Right lobe of liver (tissue), 6 donors: ENCODE results near the gene TPM3. TPM values are rescaled to one million over a fixed set of nuclear protein-coding genes. Genes with fewer than 3 reads are reported as not detected.
"Not testable (repeated sequence)": the region's sequence is repeated elsewhere in the genome, so short reads cannot be mapped to it uniquely, and the experiment has no call there.

Experiments
- ATAC-seq, 4 donors: fragments of 200-7000 bp; cut with Tn5 transposase; one replicate each; pipeline ENCODE4 v1.9.1; 2020; ENCODE audit warnings: mild to moderate bottlenecking in 4 of 4, moderate library complexity in 4 of 4
- DNase-seq, 3 donors: peaks; one replicate each; pipeline ENCODE4 v3.0.0-alpha.2; 2020
- H3K27ac ChIP-seq, 3 donors: fragments of 200-600 bp; one replicate each; pipeline ENCODE4 v1.8.0; 2022
- H3K27me3 ChIP-seq, 2 donors: fragments of 200-600 bp; one replicate each; pipeline ENCODE4 v1.8.0; 2022
- H3K36me3 ChIP-seq, 4 donors: fragments of 200-600 bp; sonication (generic) in 1 of 4; one replicate each; pipeline versions ENCODE4 v1.5.1 to v1.8.0; 2017 to 2022; ENCODE audit warnings: control low read depth in 1 of 4
- H3K4me1 ChIP-seq, 4 donors: fragments of 200-600 bp; sonication (generic) in 1 of 4; one replicate each; pipeline versions ENCODE4 v1.5.1 to v1.8.0; 2017 to 2022; ENCODE audit warnings: control low read depth in 1 of 4
- H3K4me3 ChIP-seq, 3 donors: fragments of 200-600 bp; one replicate each; pipeline ENCODE4 v1.8.0; 2022
- H3K9me3 ChIP-seq, 4 donors: fragments of 200-600 bp; sonication (generic) in 1 of 4; one replicate each; pipeline versions ENCODE4 v1.5.1 to v1.8.0; 2017 to 2022; ENCODE audit warnings: control low read depth in 1 of 4
- POLR2A ChIP-seq: fragments of 450-650 bp; IDR thresholded peaks from one replicate; pipeline ENCODE4 v1.6.1; 2017; ENCODE audit warnings: antibody characterized with exemption, mild to moderate bottlenecking
- WGBS: methylation state at CpG from one replicate; pipeline ENCODE4 v1.1.6; 2018; ENCODE audit warnings: low coverage, low lambda C conversion rate; ENCODE audit not compliant: insufficient coverage; ENCODE audit errors: missing lambda C conversion rate; 5-methylcytosine and 5-hydroxymethylcytosine counted together
- intact Hi-C, 2 donors: fragments of 100-400 bp; cut with DNase I; formaldehyde crosslinking; loops; one replicate each; pipeline versions ENCODE4 v1.11.2 to v1.14.1; 2022
- total RNA-seq, 6 experiments: library from RNA; depleted of rRNA in 2 of 6; stranded (reverse); fragments of >200 nt in 2 of 6; fragmentation: NEBNext Ultra II Directional in 3 of 6; extraction: Animal tissue kit (Norgen Biotek cat#: 25700) in 3 of 6; gene quantifications; one replicate each; pipeline versions ENCODE4 v1.1.0 to v1.2.4, GENCODE V29; 2016 to 2023
- TF ChIP-seq, protein P1 (sequence below), 4 donors: fragments of 200-600 bp in 3 of 4; fragments of 450-650 bp in 1 of 4; IDR thresholded peaks; one replicate each; pipeline versions ENCODE4 v1.5.1 to v1.8.0; 2016 to 2022; ENCODE audit warnings: antibody characterized with exemption in 4 of 4, mild to moderate bottlenecking in 2 of 4
- donor health status: DM: no; HTN: yes; CAD: no.
- donor health status: DM: no; HTN: no; CAD: no.
- donor health status: DM: no; HTN: no; CAD: no.
- donor health status: DM: no; HTN: yes; CAD: no.
- donor health status: DM: no; HTN: yes; CAD: no.

The TPM3 gene
- total RNA-seq, 6 experiments from 2014 or later: 76.3 to 189 (median 120) TPM

- ATAC-seq (no peak), DNase-seq (no peak)
- H3K36me3 ChIP-seq: peaks cover 0 to 51% (median 33%) of the 10 kb centered on the region in 4 donors
- TF ChIP-seq POLR2A: no peak
- TF ChIP-seq, protein P1, sequence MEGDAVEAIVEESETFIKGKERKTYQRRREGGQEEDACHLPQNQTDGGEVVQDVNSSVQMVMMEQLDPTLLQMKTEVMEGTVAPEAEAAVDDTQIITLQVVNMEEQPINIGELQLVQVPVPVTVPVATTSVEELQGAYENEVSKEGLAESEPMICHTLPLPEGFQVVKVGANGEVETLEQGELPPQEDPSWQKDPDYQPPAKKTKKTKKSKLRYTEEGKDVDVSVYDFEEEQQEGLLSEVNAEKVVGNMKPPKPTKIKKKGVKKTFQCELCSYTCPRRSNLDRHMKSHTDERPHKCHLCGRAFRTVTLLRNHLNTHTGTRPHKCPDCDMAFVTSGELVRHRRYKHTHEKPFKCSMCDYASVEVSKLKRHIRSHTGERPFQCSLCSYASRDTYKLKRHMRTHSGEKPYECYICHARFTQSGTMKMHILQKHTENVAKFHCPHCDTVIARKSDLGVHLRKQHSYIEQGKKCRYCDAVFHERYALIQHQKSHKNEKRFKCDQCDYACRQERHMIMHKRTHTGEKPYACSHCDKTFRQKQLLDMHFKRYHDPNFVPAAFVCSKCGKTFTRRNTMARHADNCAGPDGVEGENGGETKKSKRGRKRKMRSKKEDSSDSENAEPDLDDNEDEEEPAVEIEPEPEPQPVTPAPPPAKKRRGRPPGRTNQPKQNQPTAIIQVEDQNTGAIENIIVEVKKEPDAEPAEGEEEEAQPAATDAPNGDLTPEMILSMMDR (IDR thresholded peaks at IDR 0.05): no peak
- no peak within 1 kb of the TSS for H3K4me3 ChIP-seq
- no peaks in the 10 kb centered on the region for H3K27me3 ChIP-seq
- H3K9me3 ChIP-seq: no peaks in the 10 kb centered on the region
- 67% methylated on average over 1 of the region's 1 CpG for WGBS
- H3K4me1 ChIP-seq: no peaks in the 10 kb centered on the region
- H3K27ac ChIP-seq: no peak within 1 kb of the TSS
- intact Hi-C loops: loop anchor here in 1 of 2 donors (10.0 kb wide), 1 partner anchor 59 kb away; no protein-coding TSS in a partner anchor
Measured at GRCh38 chr1:154206196-154206595, 14.3 kb upstream of the TPM3 start, which contains the start of gene CFAP141. CFAP141 (minus strand) TSS chr1:154206333; CDS start chr1:154206307, 26 bp downstream.

GRCh38 chr1:154205778-154206177, 13.9 kb upstream of the TPM3 start:
- not testable (repeated sequence) for H3K4me1 ChIP-seq
- H3K36me3 ChIP-seq: peaks cover 0 to 47% (median 30%) of the 10 kb centered on the region in 4 donors

DNA sequence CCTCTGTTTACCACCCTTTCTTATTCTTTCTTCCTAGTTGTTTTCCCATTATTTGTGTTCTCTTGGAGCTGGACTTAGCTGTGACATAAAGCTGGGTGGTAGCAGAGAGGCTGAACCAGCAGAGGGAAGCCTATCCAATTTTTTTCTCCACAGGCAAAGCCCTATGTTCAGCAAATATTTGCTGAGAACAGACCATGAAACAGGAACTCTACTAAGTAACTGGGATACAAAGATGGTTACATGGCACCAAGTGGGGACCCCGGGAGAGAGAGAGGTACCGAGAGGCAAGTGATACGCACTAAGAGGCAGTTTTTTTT, 7.6 kb upstream of the TPM3 start:
- peak; percentile 65 to 71 (median 70) for ATAC-seq
- TF ChIP-seq POLR2A: no peak
- TF ChIP-seq, protein P1 (IDR thresholded peaks at IDR 0.05): no peak
- WGBS: 50% methylated on average over 2 of the region's 3 CpGs
- Histone ChIP-seq H3K27me3 (no peaks in the 10 kb centered on the region), H3K4me3 (no peak overlapping the region), H3K4me1 (peaks cover 0 to 8% (median 2%) of the 10 kb centered on the region in 4 donors), H3K36me3 (no peaks in the 10 kb centered on the region), H3K9me3 (no peaks in the 10 kb centered on the region), H3K27ac (peak overlapping the region in 1 of 3 donors; percentile 8)
- intact Hi-C loops: no loop called here
- DNase-seq: no peak

More at GRCh38 chr1:154205778-154206177, 13.9 kb upstream of the TPM3 start:
- not testable (repeated sequence) for H3K4me3 ChIP-seq, H3K27me3 ChIP-seq, DNase-seq, H3K9me3 ChIP-seq, H3K27ac ChIP-seq, ATAC-seq
- 93% methylated on average over 10 of the region's 11 CpGs for WGBS
- intact Hi-C loops: loop anchor here in 1 of 2 donors (10.0 kb wide), 1 partner anchor 59 kb away; no protein-coding TSS in a partner anchor

DNA sequence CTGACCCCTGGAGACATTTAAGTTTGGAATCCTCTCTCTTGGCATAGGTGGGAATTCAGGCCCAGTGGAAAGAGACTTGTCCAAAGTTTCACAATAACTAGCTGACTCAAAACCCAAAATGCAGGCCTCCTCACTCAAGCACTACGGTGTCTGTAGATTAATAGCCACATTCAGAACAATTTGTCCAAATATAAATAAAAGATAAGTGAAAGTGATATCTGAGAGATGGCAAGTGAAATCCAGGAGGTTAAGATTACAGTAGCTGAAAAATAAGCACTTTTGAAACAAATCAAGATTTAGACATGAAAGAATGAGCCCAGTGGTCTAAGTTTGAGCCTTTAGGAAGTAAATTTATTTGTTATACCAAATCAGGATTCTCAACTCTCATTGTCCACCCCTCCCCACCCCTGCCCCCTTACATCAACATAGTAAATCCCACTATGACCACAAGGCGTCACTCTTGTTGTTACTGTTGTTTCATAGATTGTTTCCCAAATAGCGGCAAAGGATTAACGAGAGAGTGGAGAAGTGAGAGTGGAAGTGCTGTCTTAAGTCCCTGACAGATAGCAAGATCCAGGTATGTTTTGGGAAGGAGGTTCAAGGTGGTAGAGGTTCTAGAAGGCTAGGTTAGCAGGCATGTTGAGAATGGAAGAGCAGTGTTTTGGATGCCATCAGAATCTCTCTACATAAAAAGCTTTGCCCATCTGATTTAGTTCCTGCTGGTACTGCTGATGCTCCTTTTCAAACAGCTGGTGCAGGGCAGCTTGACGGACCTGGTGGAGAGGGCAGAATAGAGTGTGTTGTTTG, 7.1 kb upstream of the TPM3 start:
- Histone ChIP-seq H3K9me3 (no peaks in the 10 kb centered on the region), H3K27me3 (no peaks in the 10 kb centered on the region), H3K4me1 (peaks cover 0 to 8% (median 2%) of the 10 kb centered on the region in 4 donors), H3K36me3 (no peaks in the 10 kb centered on the region), H3K4me3 (no peak overlapping the region), H3K27ac (peak overlapping the region in 1 of 3 donors; percentile 8)
- no peak for DNase-seq
- ATAC-seq: peak; percentile 86 to 94 (median 88)
- intact Hi-C loops: no loop called here
- TF ChIP-seq POLR2A: no peak
- TF ChIP-seq, protein P1 (IDR thresholded peaks at IDR 0.05): peak; percentile 44 to 55 (median 48)
- 2% methylated on average over 5 of the region's 5 CpGs for whole genome bisulfite sequencing

DNA sequence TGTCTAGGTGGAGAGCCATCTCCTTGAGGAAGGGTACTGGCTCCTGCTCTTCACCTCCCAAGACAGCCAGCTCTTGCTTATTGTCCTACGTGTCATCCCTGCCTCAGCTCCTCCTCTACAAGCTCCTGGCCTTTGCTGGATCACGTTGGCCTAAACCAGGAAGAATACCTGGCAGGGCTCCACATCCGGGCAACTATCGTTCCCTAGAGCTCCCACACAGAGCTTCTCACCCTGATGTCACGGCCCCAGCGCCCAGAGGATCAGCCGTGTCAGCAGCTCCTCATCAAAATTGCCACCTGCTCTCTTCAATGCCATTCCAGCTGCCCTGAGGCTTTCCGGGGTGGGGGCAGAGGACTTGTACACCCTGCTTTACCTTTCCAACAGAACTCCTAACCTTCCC, 1.9 kb upstream of the TPM3 start:
- TF ChIP-seq POLR2A: no peak
- TF ChIP-seq, protein P1 (IDR thresholded peaks at IDR 0.05): no peak
- no peak overlapping the region for H3K27ac ChIP-seq

More for the DNA sequence above, 1.9 kb upstream of the TPM3 start:
- intact Hi-C loops: no loop called here
- peak in 2 of 3 donors; percentile 63 to 82 for DNase-seq
- H3K27me3 ChIP-seq: no peaks in the 10 kb centered on the region
- H3K4me1 ChIP-seq: peaks cover 0 to 1% (median 0%) of the 10 kb centered on the region in 4 donors
- H3K4me3 ChIP-seq: no peak overlapping the region
- no peaks in the 10 kb centered on the region for H3K36me3 ChIP-seq
- no peaks in the 10 kb centered on the region for H3K9me3 ChIP-seq
- ATAC-seq: peak; percentile 28 to 85 (median 44)
- WGBS: 28% methylated on average over 6 of the region's 8 CpGs
